ENCODE measurements around the gene CCNK.

GRCh38 chr14:99476864-99477263 is 4.3 kb upstream of the CCNK start:
- TF ChIP-seq, protein P1, sequence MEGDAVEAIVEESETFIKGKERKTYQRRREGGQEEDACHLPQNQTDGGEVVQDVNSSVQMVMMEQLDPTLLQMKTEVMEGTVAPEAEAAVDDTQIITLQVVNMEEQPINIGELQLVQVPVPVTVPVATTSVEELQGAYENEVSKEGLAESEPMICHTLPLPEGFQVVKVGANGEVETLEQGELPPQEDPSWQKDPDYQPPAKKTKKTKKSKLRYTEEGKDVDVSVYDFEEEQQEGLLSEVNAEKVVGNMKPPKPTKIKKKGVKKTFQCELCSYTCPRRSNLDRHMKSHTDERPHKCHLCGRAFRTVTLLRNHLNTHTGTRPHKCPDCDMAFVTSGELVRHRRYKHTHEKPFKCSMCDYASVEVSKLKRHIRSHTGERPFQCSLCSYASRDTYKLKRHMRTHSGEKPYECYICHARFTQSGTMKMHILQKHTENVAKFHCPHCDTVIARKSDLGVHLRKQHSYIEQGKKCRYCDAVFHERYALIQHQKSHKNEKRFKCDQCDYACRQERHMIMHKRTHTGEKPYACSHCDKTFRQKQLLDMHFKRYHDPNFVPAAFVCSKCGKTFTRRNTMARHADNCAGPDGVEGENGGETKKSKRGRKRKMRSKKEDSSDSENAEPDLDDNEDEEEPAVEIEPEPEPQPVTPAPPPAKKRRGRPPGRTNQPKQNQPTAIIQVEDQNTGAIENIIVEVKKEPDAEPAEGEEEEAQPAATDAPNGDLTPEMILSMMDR (conservative IDR thresholded peaks at IDR 0.05; ENCODE audit: low read length), result no peak
- no peak for TF ChIP-seq EZH2phosphoT487 (IDR thresholded peaks at IDR 0.05; ENCODE audit: borderline replicate concordance)

Data from Loucy (cell line).